Suppressor macrophage (primary cell): Measurements from ENCODE around the gene CROCC2.
A peak's percentile ranks its signal among the peaks of the same experiment; 100 is the strongest.
"Not testable (repeated sequence)": the region's sequence is repeated elsewhere in the genome, so short reads cannot be mapped to it uniquely, and the experiment has no call there.

Source experiments
- DNase-seq, 4 experiments: peaks; one replicate each; pipeline ENCODE4 v3.0.0-alpha.2; 2020 to 2022

The CROCC2 gene

DNA sequence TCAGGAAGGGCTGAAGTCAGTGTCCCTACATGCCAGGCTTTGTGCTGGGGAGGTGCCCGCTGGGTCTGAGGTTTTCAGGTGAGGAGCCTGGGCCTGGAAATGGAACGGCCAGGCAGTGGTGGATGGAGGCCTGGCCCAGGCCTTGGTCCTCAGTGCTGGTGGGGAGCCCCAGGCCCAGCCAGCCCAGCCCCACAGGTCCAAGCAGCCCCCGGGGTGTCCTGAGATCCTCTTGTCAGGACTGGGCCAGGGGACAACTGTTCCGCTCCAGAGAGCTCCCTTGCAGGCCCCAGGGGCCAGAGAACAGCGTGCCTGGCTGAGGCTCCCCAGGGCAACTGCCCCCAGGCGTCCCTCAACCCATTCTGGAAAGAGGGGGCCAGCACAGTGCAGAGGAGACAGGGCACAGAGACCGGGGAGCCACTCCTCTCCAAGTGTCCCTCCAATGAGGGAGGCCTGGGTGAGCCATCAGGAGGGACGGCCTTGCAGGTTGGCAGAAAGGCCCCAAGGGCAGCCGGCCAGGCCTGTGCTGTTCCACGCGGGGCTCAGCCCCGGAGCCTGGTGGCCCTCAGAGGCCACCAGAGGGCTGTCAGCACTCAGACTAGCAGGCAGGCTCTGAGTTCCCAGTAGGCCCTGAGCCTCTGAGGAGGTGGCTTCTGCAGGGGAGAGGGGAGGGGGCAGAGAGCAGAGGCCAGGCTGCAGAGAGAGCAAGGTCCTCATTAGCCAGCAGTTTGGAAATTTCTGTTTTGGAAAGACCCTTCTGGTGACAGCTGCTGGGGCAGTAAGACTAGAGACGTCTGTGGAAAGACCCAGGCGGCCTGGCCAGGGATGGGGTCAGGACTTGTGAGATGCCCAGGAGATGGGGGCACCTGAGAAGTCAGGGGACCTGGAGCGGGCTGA lies 62.8 kb downstream of the CROCC2 start:
- no peak for DNase-seq

- DNase-seq: no peak
These were observed 64.0 kb downstream of the CROCC2 start for GRCh38 chr2:240970104-240970503.

- DNase-seq: no peak
These were observed 64.7 kb downstream of the CROCC2 start for GRCh38 chr2:240970816-240971215.

- no peak for DNase-seq
These were observed 66.1 kb downstream of the CROCC2 start for GRCh38 chr2:240972201-240972600.

DNA sequence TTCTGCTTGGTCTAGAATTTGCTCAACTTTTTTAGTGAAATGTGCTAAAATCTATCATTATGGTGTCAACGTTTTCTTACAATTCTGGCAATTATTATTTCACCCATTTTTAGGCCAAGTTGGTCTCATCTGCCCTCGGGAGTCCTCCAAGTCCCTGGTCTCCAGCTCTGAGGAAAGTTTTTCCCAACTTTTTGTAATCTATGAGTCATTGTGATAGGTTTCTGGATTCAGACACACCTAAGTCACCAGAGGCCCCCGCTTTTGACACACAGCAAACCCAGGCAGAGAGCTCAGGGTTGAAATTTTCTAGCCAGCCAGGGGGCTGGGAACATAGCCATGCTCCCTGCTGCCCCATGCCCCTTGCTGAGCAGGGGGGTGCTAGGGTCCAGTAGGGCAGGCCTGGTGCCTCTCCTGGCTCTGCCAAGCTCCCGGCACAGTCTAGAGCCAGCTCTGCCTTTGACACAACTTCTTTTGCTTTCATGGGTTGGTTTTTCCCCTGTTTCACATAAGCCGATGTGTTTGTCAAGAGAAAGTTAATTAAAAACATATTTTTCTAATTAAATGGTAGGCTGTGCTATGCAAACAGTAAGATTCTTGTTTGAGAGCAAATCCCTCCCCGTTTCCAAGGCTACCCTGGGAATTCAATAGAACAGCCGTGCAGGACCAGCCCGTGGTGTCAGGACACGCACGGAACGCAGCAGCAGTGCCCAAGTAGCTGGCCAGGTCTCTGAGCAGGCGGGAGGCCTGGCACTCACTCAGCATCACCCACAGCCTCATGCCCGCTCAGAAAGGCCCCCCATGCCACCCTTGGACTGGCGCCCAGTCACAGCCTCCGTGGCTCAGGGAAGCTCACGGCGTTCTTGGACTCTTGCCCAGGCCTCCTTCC lies 66.7 kb downstream of the CROCC2 start:
- DNase-seq: no peak

- no peak for DNase-seq
These were observed 68.8 kb downstream of the CROCC2 start for GRCh38 chr2:240974771-240975572.

DNA sequence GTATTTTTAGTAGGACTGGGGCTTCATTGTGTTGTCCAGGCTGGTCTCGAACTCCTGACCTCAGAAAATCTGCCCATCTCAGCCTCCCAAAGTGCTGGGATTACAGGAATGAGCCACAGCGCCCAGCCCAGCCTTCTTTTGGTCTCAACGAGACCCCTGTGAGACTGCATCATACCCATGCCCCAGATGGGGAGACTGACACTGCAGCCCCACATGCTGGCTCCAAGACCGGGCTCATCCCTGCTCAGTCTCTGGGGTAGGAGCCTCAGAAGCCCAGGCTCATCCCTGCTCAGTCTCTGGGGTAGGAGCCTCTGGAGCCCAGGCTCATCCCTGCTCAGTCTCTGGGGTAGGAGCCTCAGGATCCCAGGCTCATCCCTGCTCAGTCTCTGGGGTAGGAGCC lies 69.8 kb downstream of the CROCC2 start:
- DNase-seq: not testable (repeated sequence)

DNA sequence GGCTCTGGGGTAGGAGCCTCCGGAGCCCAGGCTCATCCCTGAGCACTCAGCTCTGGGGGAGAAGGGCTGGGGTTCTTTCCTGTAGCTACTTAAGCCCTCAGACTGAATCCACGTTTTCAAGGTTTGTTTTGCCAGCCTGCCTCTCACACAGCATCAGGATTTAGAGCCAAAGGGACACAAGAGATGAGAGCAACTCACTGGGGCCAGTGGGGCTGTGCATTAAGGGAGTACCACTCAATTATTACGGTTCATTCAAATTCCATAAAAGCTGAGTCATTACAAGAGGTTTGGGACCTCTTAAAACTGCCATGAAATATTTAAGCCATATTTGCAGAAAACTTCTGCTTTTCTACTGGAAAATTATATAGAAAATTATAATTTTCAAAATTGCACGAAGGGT lies 75.1 kb downstream of the CROCC2 start:
- DNase-seq: no peak

DNA sequence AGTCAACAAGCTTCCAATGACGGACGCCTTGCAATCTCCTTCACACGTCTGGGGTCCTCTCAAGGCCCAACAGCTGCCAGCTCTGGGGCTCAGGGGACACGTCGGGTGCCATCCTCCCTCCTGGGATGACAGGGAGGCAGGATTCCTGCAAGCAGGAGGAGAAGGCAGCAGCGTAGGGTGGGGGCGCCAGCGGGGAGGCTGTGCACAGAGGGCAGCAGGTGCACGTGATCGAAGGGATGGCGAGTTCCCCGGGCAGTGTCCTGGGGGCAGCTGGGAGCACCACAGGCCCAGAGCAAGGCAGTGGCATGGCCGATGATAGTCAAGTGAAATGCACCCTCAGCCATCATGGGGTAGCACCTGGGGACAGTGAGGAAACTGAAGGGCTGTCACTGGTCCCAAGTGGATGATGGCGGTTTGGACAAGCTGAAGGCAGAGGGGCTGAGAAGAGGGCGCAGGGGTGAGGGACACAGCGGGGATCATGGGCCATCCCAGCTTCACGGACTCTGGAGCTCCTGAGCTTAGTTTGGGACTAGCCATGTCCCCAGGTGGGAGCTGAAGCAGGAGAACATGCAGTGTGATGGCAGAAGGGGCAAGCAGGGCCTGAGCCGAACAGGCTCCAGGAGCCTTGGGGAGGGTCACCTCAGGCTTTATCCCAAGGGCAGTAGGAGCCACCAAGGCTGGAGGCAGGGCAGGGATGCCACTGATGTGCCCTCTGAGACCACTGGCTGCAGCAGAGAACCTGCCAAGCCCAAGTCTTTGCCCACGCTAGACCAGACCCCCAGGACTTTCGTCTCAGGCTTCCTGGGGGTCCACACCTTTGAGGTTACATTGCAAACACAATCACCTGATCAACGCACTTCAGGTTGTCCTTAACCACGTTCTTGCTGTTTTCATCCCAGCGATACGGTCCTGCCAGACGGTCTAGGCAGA lies 76.0 kb downstream of the CROCC2 start:
- DNase-seq: no peak

- DNase-seq: no peak
These were observed 76.7 kb downstream of the CROCC2 start for GRCh38 chr2:240982821-240983281.

GRCh38 chr2:240983361-240983995 lies 77.3 kb downstream of the CROCC2 start:
- DNase-seq: peak in 2 of 4 experiments; percentile 51 to 69

- DNase-seq: no peak
These were observed 77.9 kb downstream of the CROCC2 start for GRCh38 chr2:240983996-240984498.

- no peak for DNase-seq
These were observed 80.0 kb downstream of the CROCC2 start for GRCh38 chr2:240985881-240986786.

- DNase-seq: peak in 2 of 4 experiments; percentile 29 to 31
These were observed 80.8 kb downstream of the CROCC2 start for GRCh38 chr2:240986787-240987411.

DNA sequence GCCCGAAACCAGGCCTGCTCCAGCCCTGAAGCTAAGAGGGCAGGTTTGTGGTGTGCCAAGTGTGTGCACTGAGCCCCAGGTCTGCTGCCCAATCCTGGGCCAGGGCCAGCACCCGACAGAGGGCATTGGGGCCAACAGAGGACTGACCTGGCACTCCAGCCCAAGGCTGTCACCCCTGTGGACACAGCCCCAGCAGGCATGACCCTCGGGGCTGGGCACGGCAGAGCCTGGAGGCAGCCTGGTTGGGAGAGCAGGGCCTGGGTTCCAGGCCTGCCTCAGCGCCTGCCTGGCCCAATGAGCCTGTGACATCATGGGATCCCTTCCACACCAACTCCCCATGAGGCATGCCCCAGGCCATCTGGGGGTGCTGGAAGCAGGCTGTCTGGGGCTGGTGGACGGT lies 81.5 kb downstream of the CROCC2 start:
- no peak for DNase-seq

- DNase-seq: no peak
These were observed 82.0 kb downstream of the CROCC2 start for GRCh38 chr2:240988146-240988545.

DNA sequence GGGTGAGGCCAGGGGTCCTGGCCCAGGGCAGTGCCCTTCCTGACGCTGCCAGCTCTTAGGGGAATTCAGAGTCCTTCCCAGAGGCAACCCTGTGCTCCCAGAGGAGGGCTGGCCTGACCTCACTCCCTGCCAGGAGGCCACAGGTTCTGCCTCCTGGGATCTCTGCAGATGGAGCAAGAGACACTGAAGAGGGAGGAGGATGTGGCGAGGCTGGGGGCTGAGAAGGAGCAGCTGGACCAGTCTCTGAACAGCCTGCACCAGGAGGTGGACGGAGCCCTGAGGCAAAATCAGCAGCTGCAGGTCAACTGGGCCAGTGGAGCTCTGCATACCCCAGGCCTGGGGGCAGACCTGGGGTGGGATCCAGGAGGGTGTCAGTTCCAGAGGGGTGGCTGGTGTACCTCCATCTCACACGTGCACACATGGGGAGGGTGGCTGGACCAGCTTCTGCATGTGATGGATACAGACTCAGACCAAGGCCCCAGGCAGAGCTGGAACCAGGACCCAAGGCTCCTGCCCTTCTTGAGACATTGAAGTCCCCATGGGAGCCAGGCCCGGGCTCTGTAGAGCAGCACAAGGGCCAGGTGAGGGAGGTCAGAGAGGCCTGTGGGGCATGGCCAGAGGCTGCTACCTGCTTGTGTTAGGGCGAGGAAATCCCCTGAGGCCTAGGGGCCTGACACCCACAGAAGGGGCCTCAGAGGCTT lies 82.6 kb downstream of the CROCC2 start:
- no peak for DNase-seq
